GM19468 (cell line): ENCODE data around the gene CCL8.

Experiments
- ATAC-seq: cut with Tn5 transposase; IDR thresholded peaks from one replicate; pipeline ENCODE4 v1.9.1; 2021; ENCODE audit warnings: mild to moderate bottlenecking, moderate library complexity, moderate number of reproducible peaks; ENCODE audit not compliant: unreplicated experiment; ENCODE audit errors: extremely low read depth

CCL8 gene

GRCh38 chr17:34365340-34365739 is 46.1 kb downstream of the CCL8 start:
- no peak for ATAC-seq

DNA sequence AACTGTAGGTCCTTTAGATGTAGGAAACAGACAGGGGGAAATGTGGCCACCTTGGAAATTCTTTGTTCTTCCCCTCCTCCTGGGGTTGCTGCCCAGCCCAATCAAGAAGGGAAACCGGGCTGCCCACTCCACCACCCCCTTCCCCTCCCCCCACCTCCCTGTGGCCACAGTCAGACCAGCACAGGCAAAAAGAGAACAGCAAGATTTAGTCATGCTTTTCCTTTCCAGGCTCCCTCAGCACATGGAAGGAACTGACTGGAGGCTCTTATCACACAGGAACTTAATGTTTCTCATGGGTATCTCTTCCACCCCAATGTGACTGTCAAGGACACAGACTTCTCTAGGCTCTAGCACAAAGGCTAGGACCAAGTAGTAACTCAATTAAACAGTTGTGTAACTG is 46.8 kb downstream of the CCL8 start:
- no peak for ATAC-seq

GRCh38 chr17:34366529-34367107 is 47.4 kb downstream of the CCL8 start:
- ATAC-seq, result no peak

- ATAC-seq, result no peak
Observed at GRCh38 chr17:34367486-34368195, 48.4 kb downstream of the CCL8 start.

- ATAC-seq, result no peak
Observed at GRCh38 chr17:34368196-34368945, 49.1 kb downstream of the CCL8 start.

DNA sequence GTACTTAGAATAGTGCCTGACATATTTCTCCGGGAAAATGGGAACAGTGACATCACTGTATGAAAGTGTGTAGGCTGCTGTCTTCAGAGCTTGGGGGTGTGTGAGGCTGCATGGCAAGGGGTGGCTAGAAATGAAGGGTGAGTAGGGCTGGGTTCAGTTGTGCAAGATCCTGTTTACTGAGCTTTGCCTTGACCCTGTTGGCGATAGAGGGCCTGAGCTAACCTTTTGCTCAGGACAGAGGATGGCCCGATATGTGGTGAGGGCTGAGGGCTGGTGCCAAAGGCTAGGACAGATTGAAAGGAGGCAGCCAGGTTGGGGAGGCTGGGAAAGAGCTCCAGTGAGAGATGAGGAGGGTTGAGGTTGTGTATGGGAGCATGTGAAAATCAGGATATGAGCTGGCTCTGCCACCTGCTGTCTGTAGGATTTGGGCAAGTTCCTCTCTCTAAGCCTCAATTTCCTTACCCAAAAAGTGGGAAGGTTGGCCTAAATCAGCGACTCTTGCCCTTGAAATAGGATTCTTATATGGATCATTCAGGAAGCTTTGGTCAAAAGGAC is 49.8 kb downstream of the CCL8 start:
- ATAC-seq, result no peak

GRCh38 chr17:34369571-34369970 is 50.3 kb downstream of the CCL8 start:
- no peak for ATAC-seq

DNA sequence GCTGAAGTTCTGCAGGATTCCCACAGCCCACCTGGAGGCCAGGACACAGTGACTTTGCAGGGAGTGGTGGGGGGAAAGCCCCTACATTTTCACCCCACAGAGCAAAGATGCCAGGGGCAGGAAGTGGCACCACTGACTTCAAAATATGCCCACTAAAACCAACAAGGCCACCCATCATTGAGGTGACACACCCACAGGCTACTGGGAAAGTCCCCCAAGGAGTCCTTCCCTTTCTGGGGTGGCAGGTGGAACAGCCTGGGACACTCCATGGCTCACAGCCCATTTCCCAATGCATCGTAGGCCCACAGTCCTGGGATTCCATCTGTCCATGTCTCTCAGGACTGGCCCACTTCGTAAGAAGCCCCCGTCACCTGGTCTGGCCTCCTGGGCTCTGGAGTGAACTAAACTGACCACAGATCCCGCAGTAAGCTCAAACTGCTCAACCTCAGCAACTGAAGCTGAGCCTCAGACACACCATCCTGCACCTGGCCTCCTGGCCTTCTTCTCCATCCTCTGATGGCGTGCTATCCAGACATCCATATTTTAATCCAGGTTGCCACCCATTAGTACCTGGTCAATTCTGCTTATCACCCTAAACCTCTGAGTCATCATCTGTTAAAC is 51.3 kb downstream of the CCL8 start:
- ATAC-seq, result no peak

DNA sequence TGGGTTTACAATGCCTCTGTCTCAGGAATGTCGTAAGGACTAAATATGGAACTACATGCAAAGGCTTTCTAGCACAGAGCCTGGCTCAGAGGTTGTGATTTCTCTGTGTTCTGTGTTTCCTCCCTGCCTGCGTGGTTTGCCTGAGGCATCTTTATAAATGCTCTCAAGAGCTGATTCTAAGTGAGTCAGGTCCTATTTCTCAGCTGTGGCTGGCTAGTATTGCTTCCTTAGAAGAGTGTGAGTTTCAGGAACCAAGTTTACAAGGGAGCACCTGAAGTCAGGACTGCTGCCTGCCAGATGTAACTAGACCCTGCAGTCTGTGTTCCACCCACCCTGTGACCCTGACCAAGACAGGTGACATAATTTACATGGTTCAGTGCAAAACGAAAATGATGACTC is 51.8 kb downstream of the CCL8 start:
- ATAC-seq, result no peak
